Activated T-cell treated with anti-CD3 and anti-CD28 coated beads, Interleukin-2, amount 50 U/mL, for 4 hours (primary cell): ENCODE data around the gene DUSP15. TPM values are rescaled to one million over a fixed set of nuclear protein-coding genes. Genes with fewer than 3 reads are reported as not detected.

ENCODE experiments used
- ATAC-seq, 2 donors: fragments of 200-7000 bp; cut with Tn5 transposase; one replicate each; pipeline ENCODE4 v1.10.0; 2021
- DNase-seq: peaks from one replicate; pipeline ENCODE4 v3.0.0-alpha.2; 2020
- H3K27me3 Mint-ChIP-seq: one replicate; pipeline ENCODE4 v1.8.0; 2021; ENCODE audit warnings: low read depth, mixed read lengths
- H3K36me3 Mint-ChIP-seq: one replicate; pipeline ENCODE4 v1.8.0; 2022; ENCODE audit warnings: mixed read lengths; ENCODE audit not compliant: insufficient read depth
- H3K4me1 Mint-ChIP-seq: one replicate; pipeline ENCODE4 v1.8.0; 2021; ENCODE audit warnings: low read depth, mixed read lengths
- H3K4me3 Mint-ChIP-seq: one replicate; pipeline ENCODE4 v1.8.0; 2021; ENCODE audit warnings: mild to moderate bottlenecking, moderate library complexity, mixed read lengths
- H3K9me3 Mint-ChIP-seq: one replicate; pipeline ENCODE4 v1.8.0; 2021; ENCODE audit warnings: mixed read lengths
- total RNA-seq, 3 donors: library from RNA; stranded (reverse); gene quantifications; one replicate each; pipeline ENCODE4 v1.2.1, GENCODE V29; 2021

Gene DUSP15
- total RNA-seq, 3 donors from 2014 or later = not detected

DNA sequence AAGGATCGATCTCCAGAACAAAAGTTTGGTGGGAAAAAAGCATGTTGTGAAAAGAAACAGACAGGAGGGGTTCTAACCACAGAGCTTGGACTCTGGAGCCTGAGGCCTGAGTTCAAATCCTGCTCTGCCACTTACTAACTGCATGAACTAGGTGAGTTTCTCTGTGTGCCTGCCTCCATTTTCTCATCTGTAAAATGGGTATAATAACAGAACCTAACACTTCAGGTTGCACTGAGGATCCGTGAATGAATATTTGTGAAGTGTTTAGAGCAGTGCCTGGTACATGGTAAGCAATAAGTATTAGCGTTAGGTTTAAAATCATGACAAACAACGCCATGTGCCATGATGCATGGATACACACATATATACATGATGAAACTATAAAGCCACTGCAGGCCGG lies 36.7 kb upstream of the DUSP15 start:
- Mint-ChIP-seq H3K27me3 (no peaks in the 10 kb centered on the region), H3K9me3 (no peaks in the 10 kb centered on the region)

GRCh38 chr20:31906001-31906400 lies 35.7 kb upstream of the DUSP15 start:
- Mint-ChIP-seq H3K27me3 (no peaks in the 10 kb centered on the region), H3K9me3 (no peaks in the 10 kb centered on the region), H3K4me3 (no peak overlapping the region), H3K36me3 (no peaks in the 10 kb centered on the region), H3K4me1 (no peaks in the 10 kb centered on the region)
- ATAC-seq = no peak
- no peak for DNase-seq

More for the DNA sequence above, 36.7 kb upstream of the DUSP15 start:
- Mint-ChIP-seq H3K4me1 (no peaks in the 10 kb centered on the region), H3K36me3 (no peaks in the 10 kb centered on the region), H3K4me3 (no peak overlapping the region)
- DNase-seq (no peak), ATAC-seq (no peak)

GRCh38 chr20:31903627-31904386 lies 33.5 kb upstream of the DUSP15 start:
- Mint-ChIP-seq H3K9me3 (no peaks in the 10 kb centered on the region), H3K4me3 (no peak overlapping the region), H3K36me3 (no peaks in the 10 kb centered on the region), H3K4me1 (no peaks in the 10 kb centered on the region), H3K27me3 (peaks cover 4% of the 10 kb centered on the region)
- no peak for ATAC-seq
- no peak for DNase-seq

GRCh38 chr20:31901615-31902014 lies 31.3 kb upstream of the DUSP15 start:
- H3K36me3 Mint-ChIP-seq = no peaks in the 10 kb centered on the region
- no peaks in the 10 kb centered on the region for H3K4me1 Mint-ChIP-seq
- no peaks in the 10 kb centered on the region for H3K9me3 Mint-ChIP-seq
- H3K4me3 Mint-ChIP-seq = no peak overlapping the region
- no peak for ATAC-seq
- DNase-seq = no peak
- H3K27me3 Mint-ChIP-seq = peaks cover 11% of the 10 kb centered on the region

- DNase-seq = no peak
- no peak for ATAC-seq
- peaks cover 15% of the 10 kb centered on the region for H3K27me3 Mint-ChIP-seq
- H3K4me3 Mint-ChIP-seq = no peak overlapping the region
- H3K4me1 Mint-ChIP-seq = no peaks in the 10 kb centered on the region
- H3K9me3 Mint-ChIP-seq = no peaks in the 10 kb centered on the region
- H3K36me3 Mint-ChIP-seq = no peaks in the 10 kb centered on the region
Observed at GRCh38 chr20:31897541-31897940, 27.2 kb upstream of the DUSP15 start.

DNA sequence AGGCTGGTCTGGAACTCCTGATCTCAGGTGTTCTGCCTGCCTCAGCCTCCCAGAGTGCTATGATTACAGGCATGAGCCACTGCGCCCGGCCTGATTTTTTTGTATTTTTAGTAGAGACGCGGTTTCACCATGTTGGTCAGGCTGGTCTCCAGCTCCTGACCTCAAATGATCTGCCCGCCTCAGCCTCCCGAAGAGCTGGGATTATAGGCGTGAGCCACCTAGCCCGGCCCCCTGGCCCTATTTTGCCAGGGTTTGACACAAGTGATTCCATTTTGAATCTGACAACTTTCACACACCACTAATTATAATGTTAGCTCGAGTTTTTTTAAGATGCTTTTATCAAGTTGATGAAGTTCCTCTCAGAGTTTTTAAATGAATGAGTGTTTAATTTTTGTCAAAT lies 25.7 kb upstream of the DUSP15 start:
- ATAC-seq (no peak), DNase-seq (no peak)
- Mint-ChIP-seq H3K4me1 (no peaks in the 10 kb centered on the region), H3K36me3 (no peaks in the 10 kb centered on the region), H3K9me3 (no peaks in the 10 kb centered on the region), H3K4me3 (no peak overlapping the region), H3K27me3 (peaks cover 15% of the 10 kb centered on the region)

DNA sequence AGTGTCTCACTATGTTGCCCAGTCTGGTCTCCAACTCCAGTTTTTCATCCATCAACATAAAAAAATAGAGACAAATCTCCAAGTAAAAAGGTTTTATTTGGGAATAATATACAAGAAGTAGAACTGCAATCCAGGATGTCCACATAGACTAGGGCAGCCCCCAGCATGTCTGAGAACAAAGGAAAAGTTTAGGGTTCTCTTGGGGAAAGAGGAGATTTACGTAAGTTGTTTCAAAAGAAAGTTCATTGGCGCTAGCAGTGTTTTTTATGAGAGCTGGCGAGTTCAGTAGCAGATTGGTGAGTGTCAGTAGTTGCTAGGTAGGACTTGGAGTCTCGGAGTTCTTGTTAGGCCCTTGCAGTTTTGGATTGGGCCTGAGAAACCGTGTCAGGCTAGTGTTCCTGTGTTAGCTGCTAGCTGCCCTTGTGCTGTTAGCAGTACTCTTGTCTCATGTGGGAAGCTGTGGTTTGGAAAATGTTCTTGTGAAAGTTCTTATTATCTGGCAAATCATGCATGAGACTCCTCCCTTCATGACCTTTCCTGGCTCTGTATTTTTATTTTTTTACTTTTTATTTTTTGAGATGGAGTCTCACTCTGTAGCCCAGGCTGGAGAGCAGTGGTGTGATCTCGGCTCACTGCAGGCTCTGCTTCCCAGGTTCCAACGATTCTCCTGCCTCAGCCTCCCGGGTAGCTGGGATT lies 24.8 kb upstream of the DUSP15 start:
- peaks cover 15% of the 10 kb centered on the region for H3K27me3 Mint-ChIP-seq
- no peaks in the 10 kb centered on the region for H3K9me3 Mint-ChIP-seq
- no peak overlapping the region for H3K4me3 Mint-ChIP-seq
- no peaks in the 10 kb centered on the region for H3K4me1 Mint-ChIP-seq
- no peak for DNase-seq
- H3K36me3 Mint-ChIP-seq = no peaks in the 10 kb centered on the region
- peak in 1 of 2 donors; percentile 52 for ATAC-seq

GRCh38 chr20:31890646-31891045 lies 20.3 kb upstream of the DUSP15 start:
- H3K27me3 Mint-ChIP-seq = peaks cover 6% of the 10 kb centered on the region
- no peaks in the 10 kb centered on the region for H3K36me3 Mint-ChIP-seq
- no peak for DNase-seq

DNA sequence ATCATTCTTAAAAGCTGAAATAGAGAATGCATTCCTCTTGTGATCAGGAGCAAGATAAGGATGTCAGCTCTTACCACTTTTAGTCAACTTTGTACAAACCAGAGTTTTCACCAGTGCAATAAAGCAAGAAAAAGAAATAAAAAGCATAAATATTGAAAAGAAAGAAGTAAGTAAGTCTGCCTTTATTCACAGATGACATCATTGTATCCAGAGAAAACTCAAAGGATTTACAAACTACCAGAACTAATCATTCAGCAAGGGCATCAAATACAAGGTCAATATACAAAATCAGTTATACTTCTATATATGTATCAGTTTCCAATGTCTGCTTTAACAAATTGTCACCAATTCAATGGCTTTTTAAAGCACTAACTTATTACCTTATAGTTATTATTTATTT lies 13.5 kb upstream of the DUSP15 start:
- no peaks in the 10 kb centered on the region for H3K36me3 Mint-ChIP-seq
- no peak for ATAC-seq
- no peaks in the 10 kb centered on the region for H3K9me3 Mint-ChIP-seq
- DNase-seq = no peak
- peaks cover 9% of the 10 kb centered on the region for H3K4me1 Mint-ChIP-seq
- peaks cover 24% of the 10 kb centered on the region for H3K27me3 Mint-ChIP-seq
- no peak overlapping the region for H3K4me3 Mint-ChIP-seq

More at GRCh38 chr20:31890646-31891045, 20.3 kb upstream of the DUSP15 start:
- Mint-ChIP-seq H3K9me3 (no peaks in the 10 kb centered on the region), H3K4me3 (no peak overlapping the region), H3K4me1 (no peaks in the 10 kb centered on the region)
- no peak for ATAC-seq

- peaks cover 25% of the 10 kb centered on the region for H3K27me3 Mint-ChIP-seq
- peaks cover 9% of the 10 kb centered on the region for H3K4me1 Mint-ChIP-seq
- no peak for ATAC-seq
- no peaks in the 10 kb centered on the region for H3K36me3 Mint-ChIP-seq
- no peak for DNase-seq
- no peak overlapping the region for H3K4me3 Mint-ChIP-seq
- no peaks in the 10 kb centered on the region for H3K9me3 Mint-ChIP-seq
Observed at GRCh38 chr20:31881945-31882344, 11.6 kb upstream of the DUSP15 start.

DNA sequence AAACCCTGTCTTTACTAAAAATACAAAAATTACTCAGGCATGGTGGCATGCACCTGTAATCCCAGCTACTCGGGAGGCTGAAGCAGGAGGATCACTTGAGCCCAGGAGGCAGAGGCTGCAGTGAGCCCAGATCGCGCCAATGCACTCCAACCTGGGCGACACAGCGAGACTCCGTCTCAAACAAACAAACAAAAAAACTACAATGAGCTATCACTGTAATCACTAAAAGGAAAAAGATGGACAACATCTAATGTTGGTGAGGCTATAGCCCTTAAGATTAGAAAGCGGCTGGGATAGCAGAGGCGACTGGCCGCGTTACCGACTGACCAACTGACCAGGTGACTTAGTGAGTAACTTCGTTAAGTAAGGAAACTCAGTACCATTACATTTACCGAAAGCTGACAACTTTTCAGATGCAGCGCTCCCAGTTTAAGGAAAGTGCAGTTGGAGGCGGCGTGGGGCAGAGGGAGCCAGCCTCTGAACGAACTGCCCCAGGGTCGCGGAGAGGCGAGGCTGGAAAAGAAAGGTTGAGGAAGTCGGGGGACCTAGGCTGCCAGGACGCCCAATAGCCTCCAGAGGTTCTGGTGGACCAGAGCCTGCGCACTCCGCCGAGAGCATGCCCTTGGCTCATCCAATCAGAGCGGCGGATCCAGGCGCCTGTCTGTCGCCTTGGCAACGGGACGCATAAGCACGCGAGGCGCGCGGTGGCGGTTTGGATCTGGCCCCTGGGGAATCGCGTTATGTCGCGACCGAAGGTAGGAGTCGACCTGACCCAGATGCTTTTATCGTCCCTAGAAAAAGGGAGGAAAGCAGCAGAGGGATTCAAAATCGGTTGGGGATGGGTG lies 9.0 kb upstream of the DUSP15 start:
- H3K9me3 Mint-ChIP-seq = no peaks in the 10 kb centered on the region
- peak; percentile 65 for DNase-seq
- H3K27me3 Mint-ChIP-seq = peaks cover 16% of the 10 kb centered on the region
- no peaks in the 10 kb centered on the region for H3K36me3 Mint-ChIP-seq
- H3K4me1 Mint-ChIP-seq = peaks cover 9% of the 10 kb centered on the region
- peak overlapping the region; percentile 90 for H3K4me3 Mint-ChIP-seq
- ATAC-seq = peak; percentile 97 to 98

GRCh38 chr20:31877684-31878083 lies 7.4 kb upstream of the DUSP15 start:
- H3K36me3 Mint-ChIP-seq = no peaks in the 10 kb centered on the region
- no peak overlapping the region for H3K4me3 Mint-ChIP-seq
- peaks cover 9% of the 10 kb centered on the region for H3K4me1 Mint-ChIP-seq
- DNase-seq (no peak), ATAC-seq (no peak)
- H3K9me3 Mint-ChIP-seq = no peaks in the 10 kb centered on the region
- H3K27me3 Mint-ChIP-seq = peaks cover 13% of the 10 kb centered on the region

DNA sequence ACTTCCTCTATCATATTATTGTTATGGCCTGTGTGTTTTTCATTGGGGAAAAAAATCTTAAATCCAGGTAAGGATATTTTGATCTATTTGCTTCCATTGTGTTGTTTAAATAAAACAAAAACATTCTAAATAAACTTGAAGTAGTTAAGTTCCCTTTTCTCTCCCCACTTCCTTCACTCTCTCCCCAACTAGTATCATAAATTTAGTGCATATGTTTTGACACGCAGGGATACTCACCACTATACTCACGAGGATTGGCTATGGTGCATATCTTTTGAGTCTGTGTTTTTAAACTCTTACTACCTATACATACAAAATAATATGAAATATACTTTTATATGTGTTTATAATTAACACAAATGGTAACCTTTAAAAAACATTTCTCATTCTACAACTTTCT lies 5.3 kb upstream of the DUSP15 start:
- peaks cover 28% of the 10 kb centered on the region for H3K27me3 Mint-ChIP-seq
- ATAC-seq (no peak), DNase-seq (no peak)
- H3K4me1 Mint-ChIP-seq = peaks cover 11% of the 10 kb centered on the region
- H3K36me3 Mint-ChIP-seq = no peaks in the 10 kb centered on the region
- H3K9me3 Mint-ChIP-seq = no peaks in the 10 kb centered on the region
- H3K4me3 Mint-ChIP-seq = no peak overlapping the region

DNA sequence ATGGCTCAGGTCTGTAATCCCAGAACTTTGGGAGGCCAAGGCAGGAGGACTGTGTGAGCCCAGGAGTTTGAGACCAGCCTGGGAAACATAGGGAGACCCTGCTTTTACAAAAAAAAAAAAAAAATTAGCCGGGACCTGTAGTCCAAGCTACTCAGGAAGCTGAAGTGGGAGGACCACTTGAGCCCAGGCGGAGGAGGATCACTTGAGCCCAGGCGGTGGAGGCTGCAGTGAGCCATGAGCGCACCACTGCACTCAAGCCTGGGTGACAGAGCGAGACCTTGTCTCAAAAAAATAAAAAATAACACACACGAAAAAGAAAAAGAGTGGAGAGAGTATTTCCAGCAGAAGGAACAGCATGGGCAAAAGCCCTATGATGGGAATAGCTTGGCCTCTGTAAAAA lies 2.1 kb upstream of the DUSP15 start:
- no peak for ATAC-seq
- no peak for DNase-seq
- Mint-ChIP-seq H3K4me3 (no peak overlapping the region), H3K4me1 (peaks cover 13% of the 10 kb centered on the region), H3K9me3 (no peaks in the 10 kb centered on the region), H3K27me3 (peaks cover 37% of the 10 kb centered on the region), H3K36me3 (no peaks in the 10 kb centered on the region)
